KOPT-K1 (cell line): ENCODE data around the gene PTPRS.

Experiments
- H3K27ac ChIP-seq: fragments of 200-600 bp; sonication (generic); 2 replicates; pipeline ENCODE4 v1.5.1; 2016; ENCODE audit warnings: antibody characterized with exemption, mild to moderate bottlenecking, low read depth, low read length; ENCODE audit not compliant: poor library complexity, severe bottlenecking
- H3K36me3 ChIP-seq: fragments of 200-600 bp; sonication (generic); 2 replicates; pipeline ENCODE4 v1.5.1; 2017; ENCODE audit warnings: antibody characterized with exemption, mild to moderate bottlenecking, low read length, moderate library complexity; ENCODE audit not compliant: insufficient read depth
- H3K9me3 ChIP-seq: fragments of 200-600 bp; sonication (generic); 2 replicates; pipeline ENCODE4 v1.5.1; 2017; ENCODE audit warnings: antibody characterized with exemption, low read length, mild to moderate bottlenecking; ENCODE audit not compliant: insufficient read depth, poor library complexity, severe bottlenecking

Gene PTPRS

DNA sequence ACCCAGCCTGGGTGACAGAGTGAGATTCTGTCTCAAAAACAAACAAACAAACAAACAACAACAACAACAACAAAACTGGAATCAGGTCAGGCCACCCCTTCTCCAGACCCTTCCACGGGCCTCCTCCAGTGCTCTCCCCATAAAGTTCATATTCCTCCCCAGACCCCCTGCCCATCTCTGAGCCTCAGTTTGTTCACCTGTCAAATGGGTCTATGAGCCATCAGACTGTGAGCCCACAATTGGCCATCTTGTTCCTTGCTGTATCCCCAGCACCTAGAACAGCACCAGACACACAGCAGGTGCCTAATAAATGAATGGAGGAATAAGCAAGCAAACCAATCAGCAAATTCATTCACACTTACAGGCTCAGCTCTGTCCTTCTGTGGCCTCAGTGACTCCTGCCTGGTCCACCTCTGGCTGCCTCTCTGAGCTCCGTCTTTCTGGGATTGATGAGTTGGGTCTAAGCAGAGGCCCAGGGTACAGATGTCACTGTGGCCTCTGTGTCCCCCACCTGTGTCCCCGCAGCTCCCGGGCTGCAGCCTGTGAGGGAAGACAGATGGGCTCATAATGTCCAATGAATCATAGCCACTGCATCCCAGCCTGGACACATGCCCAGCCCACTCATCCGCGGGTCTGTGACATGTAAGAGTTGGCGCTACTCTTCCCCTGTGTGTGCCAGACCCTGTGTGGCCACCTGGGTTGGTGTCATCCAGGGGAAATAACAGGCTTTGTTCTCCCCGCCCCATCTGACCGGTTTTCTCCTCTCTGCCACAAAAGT lies 19.6 kb upstream of the PTPRS start:
- Histone ChIP-seq H3K27ac (no peak overlapping the region), H3K36me3 (no peaks in the 10 kb centered on the region), H3K9me3 (no peaks in the 10 kb centered on the region)

DNA sequence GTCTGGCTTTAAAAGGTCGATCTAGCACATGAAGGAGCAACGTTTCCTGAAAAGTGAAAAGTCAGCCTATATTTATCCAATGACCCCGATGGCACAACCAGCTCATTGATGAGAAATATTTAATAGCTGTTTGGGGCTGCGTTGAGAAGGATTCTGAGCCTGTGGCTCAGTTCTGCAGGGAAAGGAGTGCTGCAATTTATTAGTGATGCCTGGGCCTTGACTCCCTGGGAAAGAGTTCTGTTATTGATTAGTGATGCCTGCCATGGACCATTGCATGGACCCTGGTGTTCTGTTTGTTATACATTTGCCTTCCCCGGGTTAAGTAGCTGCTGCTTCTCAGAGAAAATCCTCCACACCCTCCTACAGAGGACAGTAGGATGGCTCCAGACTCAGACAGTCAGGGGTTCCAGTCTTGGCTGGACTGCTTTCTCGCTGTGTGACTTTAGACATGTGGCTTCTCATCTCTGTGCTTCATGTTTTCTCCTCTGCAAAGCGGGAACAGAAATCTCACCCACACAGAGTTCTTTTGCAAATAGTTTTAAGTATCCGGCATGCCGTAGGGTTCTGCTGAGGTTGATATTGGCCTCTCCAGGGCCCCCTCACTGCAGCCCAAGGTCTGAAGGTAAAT lies 17.7 kb upstream of the PTPRS start:
- Histone ChIP-seq H3K27ac (no peak overlapping the region), H3K9me3 (no peaks in the 10 kb centered on the region), H3K36me3 (no peaks in the 10 kb centered on the region)

- Histone ChIP-seq H3K27ac (no peak overlapping the region), H3K9me3 (no peaks in the 10 kb centered on the region), H3K36me3 (no peaks in the 10 kb centered on the region)
Observed at GRCh38 chr19:5357584-5357983, 17.0 kb upstream of the PTPRS start.

GRCh38 chr19:5356918-5357317 lies 16.3 kb upstream of the PTPRS start:
- H3K9me3 ChIP-seq: no peaks in the 10 kb centered on the region
- no peaks in the 10 kb centered on the region for H3K36me3 ChIP-seq
- H3K27ac ChIP-seq: no peak overlapping the region

DNA sequence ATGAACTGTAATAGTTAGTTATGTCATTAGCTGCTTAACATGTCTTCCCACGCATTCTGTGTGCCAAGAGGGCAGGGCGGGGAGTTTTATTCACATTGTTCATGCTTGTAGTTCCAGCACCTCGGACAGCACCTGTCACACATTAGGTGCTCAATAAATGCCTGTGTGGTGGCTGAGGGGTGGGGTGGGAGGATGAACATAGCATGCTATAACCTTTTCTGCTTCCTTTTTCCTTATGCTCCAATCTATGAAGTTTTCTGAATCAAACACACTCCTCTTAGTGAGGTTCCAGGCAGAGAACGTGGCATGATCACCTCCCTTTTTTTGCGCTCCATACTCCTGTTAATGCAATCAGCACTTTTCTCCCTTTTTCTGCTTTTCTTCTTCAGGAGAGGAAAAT lies 15.8 kb upstream of the PTPRS start:
- H3K27ac ChIP-seq: no peak overlapping the region
- no peaks in the 10 kb centered on the region for H3K9me3 ChIP-seq
- no peaks in the 10 kb centered on the region for H3K36me3 ChIP-seq

DNA sequence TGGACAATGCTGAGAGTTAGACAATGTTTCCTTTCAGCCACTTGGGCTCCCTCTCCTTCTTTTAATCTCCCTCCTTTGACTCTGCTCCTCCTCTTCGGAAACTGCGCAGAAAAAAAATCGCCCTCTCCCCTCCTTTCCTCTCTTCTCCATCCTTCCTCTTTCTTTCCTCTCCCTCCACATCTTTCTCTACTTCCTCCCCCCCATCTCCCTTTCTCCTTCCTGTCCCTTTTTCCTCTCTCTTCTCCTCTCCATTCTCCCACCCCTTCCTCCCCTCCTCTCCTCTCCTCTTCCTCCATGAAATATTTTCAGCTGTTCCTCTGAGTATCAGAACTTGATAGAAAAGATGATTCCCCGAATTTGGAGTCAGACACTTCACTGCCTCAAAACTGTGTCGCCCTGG lies 15.1 kb upstream of the PTPRS start:
- H3K36me3 ChIP-seq: no peaks in the 10 kb centered on the region
- H3K9me3 ChIP-seq: no peaks in the 10 kb centered on the region
- H3K27ac ChIP-seq: no peak overlapping the region

DNA sequence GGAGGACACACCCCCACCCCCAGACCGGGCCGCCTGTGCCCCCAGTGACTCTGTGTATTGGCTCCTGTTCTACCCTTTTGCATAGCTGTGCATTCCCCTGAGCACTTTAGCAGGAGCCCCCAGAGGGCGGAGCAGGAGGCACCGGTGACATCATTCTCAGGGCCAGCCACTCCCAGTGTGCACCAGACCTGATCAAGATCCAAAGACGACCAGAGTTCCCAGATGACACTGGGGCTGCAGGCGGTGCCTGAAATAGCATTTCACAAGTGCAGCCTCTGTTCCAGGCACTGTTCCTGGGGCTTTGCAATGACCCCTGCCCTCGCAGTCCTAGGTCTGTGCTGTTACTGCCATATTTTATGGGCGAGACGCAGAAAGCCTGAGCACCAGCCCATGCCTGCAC lies 14.5 kb upstream of the PTPRS start:
- Histone ChIP-seq H3K27ac (no peak overlapping the region), H3K36me3 (no peaks in the 10 kb centered on the region), H3K9me3 (no peaks in the 10 kb centered on the region)

DNA sequence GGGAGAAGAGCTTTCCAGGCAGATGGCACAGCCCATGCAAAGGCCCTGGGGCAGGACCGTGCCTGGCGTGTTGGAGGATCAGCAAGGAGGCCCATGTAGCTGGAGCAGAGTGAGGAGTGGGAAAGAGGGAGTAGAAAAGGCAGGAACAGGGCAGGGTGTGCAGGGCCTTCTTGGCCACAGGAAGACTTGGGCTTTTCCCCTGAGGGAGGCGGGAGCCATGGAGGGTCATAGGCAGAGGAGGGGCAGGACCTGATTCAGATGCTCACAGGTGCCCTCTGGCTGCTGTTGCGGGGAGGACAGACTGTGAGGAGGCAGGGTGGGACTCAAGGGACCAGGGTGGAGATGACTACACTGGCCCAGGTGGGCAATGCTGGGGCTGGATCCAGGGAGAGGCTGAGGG lies 13.8 kb upstream of the PTPRS start:
- Histone ChIP-seq H3K27ac (no peak overlapping the region), H3K9me3 (no peaks in the 10 kb centered on the region), H3K36me3 (no peaks in the 10 kb centered on the region)

DNA sequence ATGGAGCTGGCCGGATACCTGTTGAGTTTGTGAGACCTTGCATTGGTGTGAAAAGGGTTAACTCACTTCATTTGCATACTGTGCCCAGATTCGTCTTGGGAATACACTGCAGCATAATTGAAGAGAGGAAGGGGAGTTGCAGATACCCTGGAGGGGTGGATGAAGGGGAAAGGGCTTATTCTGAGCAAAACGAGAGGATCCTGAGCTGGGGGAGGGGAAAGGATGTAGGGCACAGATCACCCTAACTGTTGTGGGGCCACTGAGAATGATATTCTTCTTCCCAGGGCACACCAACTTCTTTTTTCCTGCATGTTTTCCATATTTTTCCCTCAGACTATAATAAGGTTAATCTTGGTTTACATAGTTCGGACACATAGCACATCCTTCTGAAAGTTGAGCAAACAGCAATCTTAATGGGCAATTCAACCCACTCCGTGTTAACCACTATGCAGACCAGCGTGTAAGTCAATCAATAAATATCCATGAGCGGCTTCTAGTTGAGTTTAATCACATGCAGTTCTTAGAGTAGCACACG lies 11.7 kb upstream of the PTPRS start:
- Histone ChIP-seq H3K9me3 (peaks cover 5% of the 10 kb centered on the region), H3K27ac (no peak overlapping the region), H3K36me3 (no peaks in the 10 kb centered on the region)

- no peaks in the 10 kb centered on the region for H3K36me3 ChIP-seq
- no peak overlapping the region for H3K27ac ChIP-seq
- peaks cover 6% of the 10 kb centered on the region for H3K9me3 ChIP-seq
Observed at GRCh38 chr19:5351731-5352228, 11.2 kb upstream of the PTPRS start.

DNA sequence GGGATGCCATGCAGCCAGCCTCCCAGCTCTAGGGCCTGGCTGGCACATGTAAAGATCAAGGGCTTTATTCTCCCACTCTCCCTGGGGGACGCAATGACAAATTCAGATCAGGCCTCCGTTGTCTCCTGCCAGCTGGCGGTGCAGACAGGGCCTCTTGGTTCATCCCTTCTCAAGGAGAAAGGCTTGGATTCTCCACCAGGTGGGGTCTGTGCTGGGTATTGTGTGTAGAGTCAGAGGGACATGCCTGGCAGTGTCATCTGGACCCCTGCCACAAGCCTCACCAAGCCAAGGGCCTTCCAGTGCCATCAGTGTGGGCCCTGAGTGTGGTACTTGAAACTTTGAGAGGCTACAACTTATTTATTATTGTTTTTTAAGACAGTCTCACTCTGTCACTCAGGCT lies 8.4 kb upstream of the PTPRS start:
- H3K27ac ChIP-seq: no peak overlapping the region
- H3K9me3 ChIP-seq: peaks cover 6% of the 10 kb centered on the region
- H3K36me3 ChIP-seq: no peaks in the 10 kb centered on the region

DNA sequence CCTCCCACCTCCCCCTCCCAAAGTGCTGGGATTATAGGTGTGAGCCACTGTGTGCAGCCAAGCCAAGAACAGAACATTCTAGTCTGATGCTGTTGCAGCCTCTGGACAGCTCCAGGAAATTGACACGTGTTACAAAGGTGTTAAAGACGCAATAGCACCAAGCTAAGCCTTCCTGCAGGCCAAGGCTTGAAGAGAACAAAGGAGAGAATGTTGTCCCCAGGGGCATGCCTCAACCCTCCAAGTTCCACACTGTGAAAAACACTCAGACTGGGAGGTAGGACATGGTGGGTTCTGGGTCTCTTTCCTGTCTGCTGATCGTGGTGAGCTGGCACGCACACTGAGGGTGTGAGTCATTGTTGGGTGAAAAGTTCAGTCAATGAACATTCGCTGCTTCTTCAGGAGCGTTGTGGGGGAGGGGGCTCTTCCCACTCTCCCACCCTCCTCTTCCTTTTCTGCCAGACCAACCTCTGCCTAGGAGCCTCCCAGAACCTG lies 5.3 kb upstream of the PTPRS start:
- Histone ChIP-seq H3K27ac (no peak overlapping the region), H3K9me3 (peaks cover 6% of the 10 kb centered on the region), H3K36me3 (no peaks in the 10 kb centered on the region)

DNA sequence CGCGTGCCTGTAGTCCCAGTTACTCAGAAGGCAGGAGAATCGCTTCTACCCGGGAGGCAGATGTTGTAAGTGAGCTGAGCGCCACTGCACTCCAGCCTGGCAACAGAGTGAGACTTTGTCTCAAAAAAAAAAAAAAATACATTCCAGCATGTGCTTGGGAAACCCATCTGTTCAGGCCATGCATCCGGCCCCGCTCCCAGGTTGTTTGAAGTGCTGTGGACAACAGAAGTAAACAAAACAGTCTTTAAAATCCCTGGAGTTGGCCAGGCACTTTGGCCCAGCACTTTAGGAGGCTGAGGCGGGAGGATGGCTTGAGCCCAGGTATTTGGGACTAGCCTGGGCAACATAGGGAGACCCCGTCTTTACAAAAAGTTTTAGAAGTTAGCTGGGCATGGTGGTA lies 3.2 kb upstream of the PTPRS start:
- peaks cover 6% of the 10 kb centered on the region for H3K9me3 ChIP-seq

GRCh38 chr19:5342573-5343201 lies 2.1 kb upstream of the PTPRS start:
- Histone ChIP-seq H3K36me3 (no peaks in the 10 kb centered on the region), H3K27ac (no peak overlapping the region), H3K9me3 (peaks cover 6% of the 10 kb centered on the region)

More for the DNA sequence above, 3.2 kb upstream of the PTPRS start:
- H3K27ac ChIP-seq: no peak overlapping the region
- H3K36me3 ChIP-seq: no peaks in the 10 kb centered on the region

- H3K27ac ChIP-seq: no peak overlapping the region
- no peaks in the 10 kb centered on the region for H3K36me3 ChIP-seq
- H3K9me3 ChIP-seq: no peaks in the 10 kb centered on the region
Observed at GRCh38 chr19:5341981-5342380, 1.4 kb upstream of the PTPRS start.
